Activated T-cell treated with anti-CD3 and anti-CD28 coated beads, Interleukin-2, amount 50 U/mL, for 72 hours (primary cell): ENCODE measurements around the gene CERS4. TPM values are rescaled to one million over a fixed set of nuclear protein-coding genes. Genes with fewer than 3 reads are reported as not detected.
"Not testable (repeated sequence)": the region's sequence is repeated elsewhere in the genome, so short reads cannot be mapped to it uniquely, and the experiment has no call there.

Experiments used
- ATAC-seq, 2 donors: fragments of 150-1000 bp; cut with Tn5 transposase; replicated peaks in 1 of 2; 2 replicates each; pipeline ENCODE4 v1.10.0; 2021; ENCODE audit warnings: moderate library complexity in 2 of 2, mild to moderate bottlenecking in 1 of 2
- DNase-seq, 2 donors: peaks; one replicate each; pipeline ENCODE4 v3.0.0; 2021 to 2022; ENCODE audit warnings: mixed read lengths in 1 of 2
- H3K27ac Mint-ChIP-seq: one replicate; pipeline ENCODE4 v1.8.0; 2022; ENCODE audit warnings: mild to moderate bottlenecking, moderate library complexity, mixed read lengths
- H3K27me3 Mint-ChIP-seq: one replicate; pipeline ENCODE4 v1.8.0; 2022; ENCODE audit warnings: low read depth, mixed read lengths
- H3K36me3 Mint-ChIP-seq, 2 donors: one replicate each; pipeline ENCODE4 v1.8.0; 2022; ENCODE audit warnings: mixed read lengths in 2 of 2, mild to moderate bottlenecking in 1 of 2; ENCODE audit not compliant: insufficient read depth in 2 of 2
- H3K4me1 Mint-ChIP-seq: one replicate; pipeline ENCODE4 v1.8.0; 2022; ENCODE audit warnings: low read depth, mixed read lengths
- H3K4me3 Mint-ChIP-seq, 2 donors: one replicate each; pipeline ENCODE4 v1.8.0; 2022; ENCODE audit warnings: mild to moderate bottlenecking in 2 of 2, mixed read lengths in 2 of 2, moderate library complexity in 2 of 2
- H3K9me3 Mint-ChIP-seq, 2 donors: one replicate each; pipeline ENCODE4 v1.8.0; 2022; ENCODE audit warnings: mixed read lengths in 2 of 2
- total RNA-seq, 2 donors: library from RNA; stranded (reverse); gene quantifications; one replicate each; pipeline ENCODE4 v1.2.3, GENCODE V29; 2022

CERS4 gene
- total RNA-seq, 2 donors from 2014 or later = 23.2 to 29.5 TPM

- no peak for ATAC-seq
Measured at GRCh38 chr19:8253678-8254077, 44.5 kb downstream of the CERS4 start.

GRCh38 chr19:8254286-8255001, 45.3 kb downstream of the CERS4 start:
- Mint-ChIP-seq H3K27me3 (no peaks in the 10 kb centered on the region), H3K36me3 (peaks cover 0 to 3% of the 10 kb centered on the region in 2 donors), H3K27ac (no peak overlapping the region), H3K4me1 (peaks cover 4% of the 10 kb centered on the region), H3K4me3 (no peak overlapping the region), H3K9me3 (no peaks in the 10 kb centered on the region)
- DNase-seq (no peak), ATAC-seq (no peak)

More at GRCh38 chr19:8253678-8254077, 44.5 kb downstream of the CERS4 start:
- H3K4me1 Mint-ChIP-seq = peaks cover under 1% of the 10 kb centered on the region
- DNase-seq = no peak
- H3K27me3 Mint-ChIP-seq = no peaks in the 10 kb centered on the region
- H3K9me3 Mint-ChIP-seq = no peaks in the 10 kb centered on the region
- H3K4me3 Mint-ChIP-seq = no peak overlapping the region
- no peak overlapping the region for H3K27ac Mint-ChIP-seq
- H3K36me3 Mint-ChIP-seq = peaks cover 0 to 3% of the 10 kb centered on the region in 2 donors

GRCh38 chr19:8255426-8256125, 46.4 kb downstream of the CERS4 start:
- Mint-ChIP-seq H3K9me3 (no peaks in the 10 kb centered on the region), H3K4me1 (peaks cover 4% of the 10 kb centered on the region), H3K4me3 (no peak overlapping the region), H3K36me3 (peaks cover 0 to 6% of the 10 kb centered on the region in 2 donors), H3K27ac (no peak overlapping the region), H3K27me3 (no peaks in the 10 kb centered on the region)
- ATAC-seq (no peak), DNase-seq (no peak)

GRCh38 chr19:8256276-8257051, 47.3 kb downstream of the CERS4 start:
- Mint-ChIP-seq H3K36me3 (peaks cover 0 to 6% of the 10 kb centered on the region in 2 donors), H3K27me3 (no peaks in the 10 kb centered on the region), H3K9me3 (no peaks in the 10 kb centered on the region), H3K4me3 (no peak overlapping the region), H3K27ac (no peak overlapping the region), H3K4me1 (peaks cover 4% of the 10 kb centered on the region)
- no peak for ATAC-seq
- no peak for DNase-seq

GRCh38 chr19:8257052-8257443, 47.9 kb downstream of the CERS4 start:
- no peak overlapping the region for H3K4me3 Mint-ChIP-seq
- no peak for DNase-seq
- H3K27ac Mint-ChIP-seq = no peak overlapping the region
- H3K9me3 Mint-ChIP-seq = no peaks in the 10 kb centered on the region
- ATAC-seq = no peak
- peaks cover 4% of the 10 kb centered on the region for H3K4me1 Mint-ChIP-seq
- H3K27me3 Mint-ChIP-seq = no peaks in the 10 kb centered on the region
- peaks cover 0 to 6% of the 10 kb centered on the region in 2 donors for H3K36me3 Mint-ChIP-seq

GRCh38 chr19:8259142-8259921, 50.2 kb downstream of the CERS4 start:
- no peak for ATAC-seq
- Mint-ChIP-seq H3K9me3 (no peaks in the 10 kb centered on the region), H3K4me1 (peaks cover 4% of the 10 kb centered on the region), H3K36me3 (peaks cover 0 to 6% of the 10 kb centered on the region in 2 donors), H3K4me3 (no peak overlapping the region), H3K27me3 (no peaks in the 10 kb centered on the region), H3K27ac (no peak overlapping the region)
- DNase-seq = no peak

GRCh38 chr19:8259922-8260247, 50.7 kb downstream of the CERS4 start:
- DNase-seq = no peak
- no peak for ATAC-seq
- no peak overlapping the region for H3K27ac Mint-ChIP-seq
- H3K4me1 Mint-ChIP-seq = peaks cover 4% of the 10 kb centered on the region
- no peak overlapping the region for H3K4me3 Mint-ChIP-seq
- peaks cover 0 to 6% of the 10 kb centered on the region in 2 donors for H3K36me3 Mint-ChIP-seq
- H3K27me3 Mint-ChIP-seq = no peaks in the 10 kb centered on the region
- no peaks in the 10 kb centered on the region for H3K9me3 Mint-ChIP-seq

- Mint-ChIP-seq H3K4me1 (peaks cover 4% of the 10 kb centered on the region), H3K9me3 (no peaks in the 10 kb centered on the region), H3K27ac (no peak overlapping the region), H3K27me3 (no peaks in the 10 kb centered on the region), H3K36me3 (peaks cover 0 to 3% of the 10 kb centered on the region in 2 donors), H3K4me3 (no peak overlapping the region)
- DNase-seq = no peak
- no peak for ATAC-seq
Measured at GRCh38 chr19:8261347-8261746, 52.2 kb downstream of the CERS4 start.

GRCh38 chr19:8261881-8262280, 52.7 kb downstream of the CERS4 start:
- Mint-ChIP-seq H3K4me3 (no peak overlapping the region), H3K27me3 (no peaks in the 10 kb centered on the region), H3K4me1 (peaks cover 4% of the 10 kb centered on the region), H3K27ac (no peak overlapping the region), H3K36me3 (peaks cover 0 to 3% of the 10 kb centered on the region in 2 donors), H3K9me3 (no peaks in the 10 kb centered on the region)
- no peak for ATAC-seq
- DNase-seq = no peak

GRCh38 chr19:8262431-8262830, 53.3 kb downstream of the CERS4 start:
- ATAC-seq (no peak), DNase-seq (no peak)
- no peaks in the 10 kb centered on the region for H3K27me3 Mint-ChIP-seq
- H3K9me3 Mint-ChIP-seq = no peaks in the 10 kb centered on the region
- H3K4me3 Mint-ChIP-seq = no peak overlapping the region
- H3K4me1 Mint-ChIP-seq = peaks cover 4% of the 10 kb centered on the region
- H3K36me3 Mint-ChIP-seq = peaks cover 0 to 3% of the 10 kb centered on the region in 2 donors
- H3K27ac Mint-ChIP-seq = no peak overlapping the region

- not testable (repeated sequence) for H3K9me3 Mint-ChIP-seq, H3K27me3 Mint-ChIP-seq, H3K27ac Mint-ChIP-seq, H3K36me3 Mint-ChIP-seq, DNase-seq, H3K4me3 Mint-ChIP-seq, ATAC-seq
- peaks cover 11% of the 10 kb centered on the region for H3K4me1 Mint-ChIP-seq
Measured at GRCh38 chr19:8264248-8264647, 55.1 kb downstream of the CERS4 start.

GRCh38 chr19:8265872-8266271, 56.7 kb downstream of the CERS4 start:
- no peaks in the 10 kb centered on the region for H3K9me3 Mint-ChIP-seq
- H3K4me1 Mint-ChIP-seq = peaks cover 17% of the 10 kb centered on the region
- H3K27me3 Mint-ChIP-seq = no peaks in the 10 kb centered on the region
- H3K36me3 Mint-ChIP-seq = no peaks in the 10 kb centered on the region
- no peak overlapping the region for H3K4me3 Mint-ChIP-seq
- DNase-seq (no peak), ATAC-seq (no peak)
- no peak overlapping the region for H3K27ac Mint-ChIP-seq
